Activated CD8-positive, alpha-beta T cell treated with anti-CD3 and anti-CD28 coated beads for 36 hours (primary cell): ENCODE data around the gene ANO5. TPM values are rescaled to one million over a fixed set of nuclear protein-coding genes. Genes with fewer than 3 reads are reported as not detected.

Source experiments
- ATAC-seq: fragments of 200-7000 bp; cut with Tn5 transposase; one replicate; pipeline ENCODE4 v1.10.0; 2021; ENCODE audit warnings: mild to moderate bottlenecking, moderate library complexity
- CTCF ChIA-PET: fragments of 350-600 bp; sonication (Branson Sonifier 250); formaldehyde crosslinking; loops from one replicate; lab custom pipeline; 2021; ENCODE audit warnings: antibody characterized with exemption; lab: Charles Lee
- POLR2A ChIA-PET: fragments of 350-600 bp; sonication (Branson Sonifier 250); formaldehyde crosslinking; loops from one replicate; lab custom pipeline; 2021; ENCODE audit warnings: antibody characterized with exemption; lab: Charles Lee
- DNase-seq: peaks from one replicate; pipeline ENCODE4 v3.0.0-alpha.2; 2020
- H3K27ac Mint-ChIP-seq: one replicate; pipeline ENCODE4 v1.8.0; 2021; ENCODE audit warnings: mild to moderate bottlenecking, mixed read lengths
- H3K27me3 Mint-ChIP-seq: one replicate; pipeline ENCODE4 v1.8.0; 2021; ENCODE audit warnings: mixed read lengths
- H3K36me3 Mint-ChIP-seq: one replicate; pipeline ENCODE4 v1.8.0; 2021; ENCODE audit warnings: low read depth, mixed read lengths
- H3K4me1 Mint-ChIP-seq: one replicate; pipeline ENCODE4 v1.8.0; 2021; ENCODE audit warnings: low read depth, mixed read lengths
- H3K4me3 Mint-ChIP-seq: one replicate; pipeline ENCODE4 v1.8.0; 2021; ENCODE audit warnings: mild to moderate bottlenecking, moderate library complexity, mixed read lengths
- H3K9me3 Mint-ChIP-seq: one replicate; pipeline ENCODE4 v1.8.0; 2021; ENCODE audit warnings: mixed read lengths
- intact Hi-C: fragments of 100-400 bp; cut with micrococcal nuclease; formaldehyde crosslinking; loops from one replicate; pipeline ENCODE4 v1.10.0; 2022
- total RNA-seq, 2 experiments: library from RNA; stranded (reverse); gene quantifications; one replicate each; pipeline ENCODE4 v1.2.3, GENCODE V29; 2021
- TF ChIP-seq, protein P1 (sequence below): fragments of 200-600 bp; IDR thresholded peaks from one replicate; pipeline ENCODE4 v1.8.0; 2022; ENCODE audit warnings: antibody characterized with exemption, mild to moderate bottlenecking

The ANO5 gene
- total RNA-seq, 2 experiments from 2014 or later, result not detected

DNA sequence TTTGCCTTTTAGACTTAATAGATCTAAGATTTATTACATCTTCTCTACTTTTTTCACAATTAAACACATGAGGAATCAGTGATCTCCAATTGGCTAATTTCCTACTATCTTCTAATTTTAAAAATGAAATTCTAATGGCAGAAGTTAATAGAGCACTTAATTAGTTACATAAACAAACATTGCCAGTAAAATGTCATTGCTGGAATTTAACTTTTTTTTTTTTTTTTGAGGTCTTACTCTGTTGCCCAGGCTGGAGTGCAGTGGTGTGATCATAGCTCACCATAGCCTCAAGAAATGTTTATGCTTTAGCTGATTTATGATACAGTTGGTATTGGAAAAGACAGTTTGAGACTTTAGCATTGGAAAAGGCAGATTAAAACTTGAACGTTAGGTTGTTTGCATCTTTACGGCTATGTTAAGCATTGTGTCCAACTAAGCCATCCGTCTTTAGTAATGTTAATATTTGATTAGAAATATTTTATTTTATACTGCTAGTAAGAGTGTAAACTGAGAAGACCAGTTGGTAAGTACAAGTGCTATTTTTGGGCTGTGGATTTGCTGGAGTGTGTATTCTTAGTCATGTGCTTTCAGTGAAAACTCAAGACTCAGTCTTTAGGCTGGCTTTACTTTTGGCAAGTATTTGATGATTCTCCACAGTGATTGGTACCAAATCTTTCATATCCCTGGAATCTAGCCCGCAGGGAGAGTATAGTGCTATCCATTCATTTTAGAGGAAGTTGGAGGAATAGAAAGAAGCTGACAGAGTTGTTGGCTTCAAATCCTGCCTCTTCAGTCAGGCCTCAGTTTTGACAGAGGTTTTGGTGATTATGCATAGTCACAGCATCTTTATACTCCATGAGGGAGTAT is 4.5 kb downstream of the ANO5 start:
- ATAC-seq (no peak), DNase-seq (no peak)
- Mint-ChIP-seq H3K4me1 (peaks cover 10% of the 10 kb centered on the region), H3K36me3 (no peaks in the 10 kb centered on the region), H3K27ac (no peak overlapping the region), H3K9me3 (no peaks in the 10 kb centered on the region), H3K4me3 (no peak overlapping the region), H3K27me3 (peaks cover 22% of the 10 kb centered on the region)
- ChIA-PET POLR2A (no interaction called here), CTCF (no interaction called here)
- intact Hi-C loops, result no loop called here
- TF ChIP-seq, protein P1, sequence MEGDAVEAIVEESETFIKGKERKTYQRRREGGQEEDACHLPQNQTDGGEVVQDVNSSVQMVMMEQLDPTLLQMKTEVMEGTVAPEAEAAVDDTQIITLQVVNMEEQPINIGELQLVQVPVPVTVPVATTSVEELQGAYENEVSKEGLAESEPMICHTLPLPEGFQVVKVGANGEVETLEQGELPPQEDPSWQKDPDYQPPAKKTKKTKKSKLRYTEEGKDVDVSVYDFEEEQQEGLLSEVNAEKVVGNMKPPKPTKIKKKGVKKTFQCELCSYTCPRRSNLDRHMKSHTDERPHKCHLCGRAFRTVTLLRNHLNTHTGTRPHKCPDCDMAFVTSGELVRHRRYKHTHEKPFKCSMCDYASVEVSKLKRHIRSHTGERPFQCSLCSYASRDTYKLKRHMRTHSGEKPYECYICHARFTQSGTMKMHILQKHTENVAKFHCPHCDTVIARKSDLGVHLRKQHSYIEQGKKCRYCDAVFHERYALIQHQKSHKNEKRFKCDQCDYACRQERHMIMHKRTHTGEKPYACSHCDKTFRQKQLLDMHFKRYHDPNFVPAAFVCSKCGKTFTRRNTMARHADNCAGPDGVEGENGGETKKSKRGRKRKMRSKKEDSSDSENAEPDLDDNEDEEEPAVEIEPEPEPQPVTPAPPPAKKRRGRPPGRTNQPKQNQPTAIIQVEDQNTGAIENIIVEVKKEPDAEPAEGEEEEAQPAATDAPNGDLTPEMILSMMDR, result no peak

DNA sequence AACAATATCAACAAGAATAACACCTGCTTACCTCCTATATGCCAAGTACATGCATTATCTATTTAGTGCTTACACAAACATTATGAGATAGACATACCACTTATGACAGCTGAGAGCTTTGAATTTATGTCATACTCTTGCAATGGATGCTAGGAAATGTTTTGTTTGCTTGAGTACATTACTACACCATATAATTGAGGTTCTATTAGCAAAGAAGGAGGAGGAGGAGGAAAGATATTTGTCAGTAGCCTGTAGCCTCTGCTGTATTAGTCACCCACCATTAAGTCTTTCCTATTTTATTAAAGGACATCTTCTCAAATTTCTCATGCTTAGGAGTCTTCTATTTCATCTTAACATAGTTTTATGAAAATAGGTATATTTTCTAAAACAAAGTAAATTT is 6.4 kb downstream of the ANO5 start:
- Mint-ChIP-seq H3K27me3 (peaks cover 8% of the 10 kb centered on the region), H3K4me1 (no peaks in the 10 kb centered on the region), H3K9me3 (no peaks in the 10 kb centered on the region), H3K27ac (no peak overlapping the region), H3K36me3 (no peaks in the 10 kb centered on the region), H3K4me3 (no peak overlapping the region)
- POLR2A ChIA-PET, result no interaction called here
- ATAC-seq (no peak), DNase-seq (no peak)
- intact Hi-C loops, result no loop called here
- TF ChIP-seq, protein P1, result no peak
- CTCF ChIA-PET, result no interaction called here

DNA sequence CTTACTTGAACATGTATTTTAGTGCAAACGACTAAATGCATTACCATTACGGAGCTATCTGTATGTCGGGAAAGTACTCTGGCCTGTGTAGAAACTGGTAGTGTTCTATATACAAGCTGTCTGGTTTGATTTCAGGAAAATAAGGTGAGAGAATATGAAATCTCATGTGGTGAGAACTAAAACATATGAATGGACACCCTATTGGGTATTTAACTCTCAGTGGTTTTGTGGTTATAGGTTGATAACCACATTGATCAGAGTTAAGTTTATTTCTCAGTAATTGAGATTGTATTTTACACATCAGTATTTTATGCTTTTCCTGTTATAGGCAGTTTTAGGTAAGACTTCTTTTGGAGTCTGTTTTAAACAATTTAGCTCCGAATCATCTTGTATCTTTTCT is 10.4 kb downstream of the ANO5 start:
- TF ChIP-seq, protein P1, result no peak
- H3K36me3 Mint-ChIP-seq, result no peaks in the 10 kb centered on the region
- H3K27me3 Mint-ChIP-seq, result no peaks in the 10 kb centered on the region
- intact Hi-C loops, result no loop called here
- POLR2A ChIA-PET, result no interaction called here
- H3K4me3 Mint-ChIP-seq, result no peak overlapping the region
- no peak for ATAC-seq
- CTCF ChIA-PET, result no interaction called here
- no peak for DNase-seq
- no peak overlapping the region for H3K27ac Mint-ChIP-seq
- no peaks in the 10 kb centered on the region for H3K9me3 Mint-ChIP-seq
- H3K4me1 Mint-ChIP-seq, result no peaks in the 10 kb centered on the region

DNA sequence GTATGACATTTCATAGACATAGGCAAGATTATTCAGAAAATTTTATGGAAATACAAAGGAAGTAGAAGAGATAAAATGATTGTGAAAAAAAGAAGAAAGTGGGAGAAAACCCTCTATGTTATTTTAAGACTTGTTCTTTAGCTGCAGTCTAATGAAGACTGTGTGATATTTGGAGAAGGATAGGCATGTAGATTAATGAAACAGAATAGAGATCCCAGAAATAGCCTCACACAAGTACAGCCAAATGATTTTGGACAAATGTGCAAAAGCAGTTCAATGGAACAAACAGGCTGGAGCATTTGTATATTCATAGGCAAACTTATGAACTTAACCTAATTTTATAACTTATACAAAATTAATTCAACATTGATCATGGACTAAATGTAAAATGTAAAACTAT is 14.3 kb downstream of the ANO5 start:
- Mint-ChIP-seq H3K4me1 (no peaks in the 10 kb centered on the region), H3K36me3 (no peaks in the 10 kb centered on the region), H3K9me3 (no peaks in the 10 kb centered on the region), H3K27ac (no peak overlapping the region), H3K4me3 (no peak overlapping the region), H3K27me3 (no peaks in the 10 kb centered on the region)
- intact Hi-C loops, result no loop called here
- DNase-seq (no peak), ATAC-seq (no peak)
- CTCF ChIA-PET, result no interaction called here
- TF ChIP-seq, protein P1, result no peak
- POLR2A ChIA-PET, result no interaction called here

- H3K36me3 Mint-ChIP-seq, result no peaks in the 10 kb centered on the region
- intact Hi-C loops, result no loop called here
- POLR2A ChIA-PET, result no interaction called here
- H3K27ac Mint-ChIP-seq, result no peak overlapping the region
- ATAC-seq (no peak), DNase-seq (no peak)
- no peaks in the 10 kb centered on the region for H3K27me3 Mint-ChIP-seq
- H3K9me3 Mint-ChIP-seq, result no peaks in the 10 kb centered on the region
- TF ChIP-seq, protein P1, result no peak
- H3K4me1 Mint-ChIP-seq, result no peaks in the 10 kb centered on the region
- H3K4me3 Mint-ChIP-seq, result no peak overlapping the region
- CTCF ChIA-PET, result no interaction called here
Measured at GRCh38 chr11:22208151-22208858, 15.4 kb downstream of the ANO5 start.
